Measurements from ENCODE around the gene FIGLA.
"Not testable (repeated sequence)": the region's sequence is repeated elsewhere in the genome, so short reads cannot be mapped to it uniquely, and the experiment has no call there.

Gene FIGLA

GRCh38 chr2:70746094-70746974 lies 44.1 kb downstream of the FIGLA start:
- DNase-seq (ENCODE audit: low read depth in 2 of 2) = no peak

DNA sequence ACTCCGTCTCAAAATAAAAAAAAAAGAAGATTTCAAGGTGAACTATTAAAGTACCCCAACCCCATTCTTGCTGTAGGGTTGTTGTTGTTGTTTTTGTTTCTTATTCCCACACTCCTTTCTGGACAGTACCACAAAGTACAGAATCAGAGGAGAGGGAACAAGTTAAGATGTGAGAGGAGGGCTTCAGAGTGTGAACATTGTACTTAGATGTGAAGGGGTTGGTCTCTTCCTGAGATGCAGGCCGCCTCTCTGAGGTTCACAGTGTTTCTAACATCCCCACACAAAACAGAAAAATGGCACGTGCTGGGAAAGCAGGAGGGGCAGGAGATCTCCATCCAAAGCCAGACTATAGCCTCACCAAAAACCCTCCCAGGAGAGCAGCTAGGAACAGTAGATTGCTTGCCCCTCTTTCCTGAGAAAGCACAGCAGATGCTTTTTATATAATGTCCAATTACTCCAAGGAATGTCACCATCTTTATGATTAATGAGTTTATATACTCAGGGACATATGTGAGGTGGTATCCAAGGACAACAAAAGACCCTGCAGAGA lies 45.1 kb downstream of the FIGLA start:
- DNase-seq (ENCODE audit: low read depth in 2 of 2) = no peak

- no peak for DNase-seq (ENCODE audit: low read depth in 2 of 2)
Measured at GRCh38 chr2:70744397-70744796, 46.0 kb downstream of the FIGLA start.

DNA sequence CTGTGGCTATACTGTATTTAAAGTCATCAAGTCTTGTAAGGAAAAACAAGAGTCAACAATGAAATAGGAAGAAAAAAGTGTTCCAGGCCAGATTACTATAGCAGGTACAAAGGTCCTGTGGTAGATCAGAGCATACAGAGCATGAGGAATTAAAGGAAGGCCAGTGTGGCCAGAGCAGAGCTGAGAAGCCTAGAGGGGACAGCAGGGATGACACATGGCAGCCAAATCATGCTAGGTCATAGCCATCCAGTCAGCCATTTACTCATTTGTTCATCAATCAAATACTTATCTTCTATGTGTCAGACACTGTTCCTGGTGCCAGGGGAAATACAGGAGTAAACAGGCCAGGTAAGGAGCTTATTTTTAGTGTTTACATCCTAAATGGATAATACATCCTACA lies 46.8 kb downstream of the FIGLA start:
- no peak for DNase-seq (ENCODE audit: low read depth in 2 of 2)

DNA sequence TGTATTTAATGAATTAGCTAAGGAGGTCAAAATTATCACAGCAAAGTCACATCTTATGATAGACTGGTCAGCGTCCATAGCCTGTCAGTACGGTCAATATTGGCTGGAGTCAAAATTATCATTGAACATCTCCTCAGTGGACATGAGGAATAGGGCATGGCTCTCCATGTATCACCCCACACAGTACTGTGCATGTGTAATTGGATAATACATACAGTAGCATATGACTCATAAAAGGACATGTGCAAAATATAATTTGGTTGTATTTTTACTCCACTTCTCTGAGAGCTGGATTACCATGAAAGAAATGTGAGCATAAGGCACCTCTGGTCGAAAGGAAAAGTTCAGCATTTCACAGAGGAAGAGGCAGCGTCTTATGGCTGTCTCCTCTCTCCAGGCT lies 47.4 kb downstream of the FIGLA start:
- DNase-seq (ENCODE audit: low read depth in 2 of 2) = no peak

DNA sequence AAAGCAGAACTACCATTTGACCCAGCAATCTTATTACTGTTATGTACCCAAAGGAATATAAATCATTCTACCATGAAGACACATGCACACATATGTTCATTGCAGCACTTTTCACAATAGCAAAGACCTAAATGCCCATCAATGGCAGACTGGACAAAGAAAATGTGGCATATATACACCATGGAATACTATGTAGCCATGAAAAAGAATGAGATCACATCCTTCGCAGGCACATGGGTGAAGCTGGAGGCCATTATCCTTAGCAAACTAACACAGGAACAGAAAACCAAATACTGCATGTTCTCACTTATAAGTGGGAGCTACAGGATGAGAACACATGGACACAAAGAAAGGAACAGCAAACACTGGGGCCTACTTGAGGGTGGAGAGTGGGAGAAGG lies 51.0 kb downstream of the FIGLA start:
- DNase-seq (ENCODE audit: low read depth in 2 of 2) = not testable (repeated sequence)

DNA sequence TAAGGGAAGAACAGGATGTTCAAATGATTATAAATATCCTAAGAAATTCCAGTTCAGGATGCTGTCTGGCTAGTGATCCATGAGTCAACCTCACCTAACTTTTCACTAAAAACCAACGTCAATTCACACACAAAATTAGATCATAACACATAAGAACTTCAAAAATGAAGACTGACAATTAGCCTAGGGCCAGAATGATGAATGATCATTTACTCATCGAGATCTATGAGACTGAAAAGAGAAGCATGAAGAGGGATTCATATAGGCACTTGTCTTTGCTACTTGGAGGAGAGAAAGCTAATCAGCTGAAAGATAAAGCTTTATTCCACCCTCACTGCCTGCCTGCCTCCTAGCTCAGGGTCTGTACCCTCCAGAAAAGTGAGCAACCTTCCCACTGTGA lies 52.3 kb downstream of the FIGLA start:
- no peak for DNase-seq (ENCODE audit: low read depth in 2 of 2)

DNA sequence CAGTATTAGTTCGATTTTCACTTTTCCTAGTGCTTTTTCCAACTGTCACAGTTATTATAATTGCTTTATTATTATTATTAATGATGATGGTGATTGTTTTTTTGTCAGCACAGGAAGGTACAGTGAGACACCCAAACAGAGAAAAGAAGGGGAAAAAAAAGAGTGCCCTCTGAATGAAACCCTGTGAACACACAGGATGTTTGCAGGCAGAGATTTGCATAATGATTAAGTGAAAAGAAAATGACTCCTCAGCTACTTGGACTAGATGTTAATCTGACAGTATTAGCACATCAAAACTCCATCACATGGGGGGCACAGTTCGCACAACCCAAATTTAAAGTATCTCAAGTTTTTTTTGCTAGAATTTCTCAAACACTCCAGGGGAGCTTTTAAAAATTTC lies 55.4 kb downstream of the FIGLA start:
- DNase-seq (ENCODE audit: low read depth in 2 of 2) = no peak

DNA sequence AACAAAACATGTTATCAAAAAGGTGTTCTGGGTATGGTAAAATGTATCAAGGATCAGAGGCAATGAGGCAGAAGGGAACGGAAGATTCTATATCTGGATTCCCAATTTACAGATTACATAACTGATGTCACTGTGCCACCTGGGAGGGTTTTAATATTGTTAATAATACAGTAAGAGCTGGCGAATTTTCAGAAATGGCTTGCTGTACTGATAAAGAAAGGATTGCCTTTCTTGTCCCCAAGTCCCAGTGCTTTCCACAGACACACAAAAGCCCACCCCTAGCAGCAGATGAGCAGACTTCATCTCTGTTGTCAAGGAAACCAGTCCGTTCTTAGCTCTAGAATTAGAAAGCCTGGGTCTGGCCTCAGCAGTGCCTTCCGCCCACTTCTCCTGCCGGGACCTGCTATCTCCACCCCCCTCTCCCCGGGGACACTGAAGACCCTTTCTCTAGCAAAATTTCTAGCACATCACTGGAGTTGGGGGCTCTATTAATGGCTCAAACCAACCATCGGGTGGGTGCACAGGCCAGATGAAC lies 56.7 kb downstream of the FIGLA start:
- no peak for DNase-seq (ENCODE audit: low read depth in 2 of 2)

- DNase-seq (ENCODE audit: low read depth in 2 of 2) = no peak
Measured at GRCh38 chr2:70732766-70733645, 57.4 kb downstream of the FIGLA start.

GRCh38 chr2:70730730-70731129 lies 59.7 kb downstream of the FIGLA start:
- no peak for DNase-seq (ENCODE audit: low read depth in 2 of 2)

DNA sequence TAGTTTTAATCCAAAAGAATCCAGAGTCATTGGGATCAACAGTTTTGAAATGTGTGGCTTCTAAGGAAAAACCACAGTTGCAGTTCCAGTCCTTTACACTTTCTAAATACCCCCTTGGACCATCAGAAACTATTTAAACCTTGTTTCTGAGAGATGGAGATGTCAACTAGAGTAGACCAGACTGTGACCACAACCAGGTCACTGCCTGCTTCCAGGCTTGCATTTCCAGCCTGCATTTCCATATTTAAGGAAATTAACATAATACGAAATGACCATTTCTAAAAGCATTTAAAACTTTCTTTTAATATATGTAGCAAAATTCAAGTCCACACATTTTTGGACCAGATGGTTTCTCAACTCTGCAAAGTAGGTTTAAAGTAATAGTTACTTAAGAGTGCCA lies 60.8 kb downstream of the FIGLA start:
- no peak for DNase-seq (ENCODE audit: low read depth in 2 of 2)

- no peak for DNase-seq (ENCODE audit: low read depth in 2 of 2)
Measured at GRCh38 chr2:70728128-70728527, 62.3 kb downstream of the FIGLA start.

Measured in stimulated activated CD8-positive, alpha-beta memory T cell treated with anti-CD3 and anti-CD28 coated beads, Interleukin-7, amount 100 ng/mL, for 1 hour (primary cell).